ENCODE data around the gene ALG12.

DNA sequence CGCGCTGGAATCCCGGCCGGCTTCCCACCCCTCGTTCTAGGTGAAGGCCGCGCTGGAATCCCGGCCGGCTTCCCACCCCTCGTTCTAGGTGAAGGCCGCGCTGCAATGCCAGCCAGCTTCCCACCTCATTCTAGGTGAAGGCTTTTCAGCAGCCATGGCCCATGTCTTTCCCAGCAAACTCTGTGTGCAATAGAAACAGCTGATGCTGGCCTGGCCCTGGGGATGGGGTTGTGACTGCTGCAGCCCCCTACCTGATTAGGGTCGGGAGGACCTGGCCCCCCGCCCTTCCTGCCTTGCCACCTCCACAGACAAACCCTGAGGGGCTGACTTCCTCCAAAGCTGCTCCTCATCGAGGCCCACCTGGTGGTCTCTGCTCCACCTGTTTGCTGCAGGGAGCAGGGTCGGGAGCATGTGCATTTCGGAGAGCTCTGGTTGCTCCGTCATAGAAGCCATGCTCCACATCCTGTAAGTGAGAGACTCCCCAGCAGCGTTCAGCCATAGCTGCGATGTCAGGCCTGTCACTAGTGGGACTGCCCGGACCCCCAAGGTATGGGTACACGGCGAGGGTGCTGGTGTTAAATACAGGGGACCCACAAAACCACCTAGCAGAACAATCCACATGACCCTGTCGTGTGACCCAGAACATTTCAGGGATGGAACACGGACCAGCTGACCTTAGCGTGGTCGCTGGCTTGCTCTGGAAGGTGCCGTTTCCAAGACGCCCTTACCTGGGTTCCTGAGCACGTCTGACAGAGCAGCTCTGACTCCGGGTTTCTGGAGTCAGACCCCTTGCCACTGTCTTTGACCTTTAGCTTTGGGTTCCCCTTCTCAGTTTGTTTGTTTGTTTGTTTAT, 61.2 kb downstream of the ALG12 start:
- no peak for TF ChIP-seq TEAD1 (CRISPR knock-in tag; IDR thresholded peaks at IDR 0.05)
- no peak for TF ChIP-seq GRHL2 (CRISPR knock-in tag; IDR thresholded peaks at IDR 0.05; ENCODE audit: insufficient replicate concordance, severe bottlenecking)
- no peak for TF ChIP-seq CREM (CRISPR knock-in tag; IDR thresholded peaks at IDR 0.05)
- TF ChIP-seq, protein P1, sequence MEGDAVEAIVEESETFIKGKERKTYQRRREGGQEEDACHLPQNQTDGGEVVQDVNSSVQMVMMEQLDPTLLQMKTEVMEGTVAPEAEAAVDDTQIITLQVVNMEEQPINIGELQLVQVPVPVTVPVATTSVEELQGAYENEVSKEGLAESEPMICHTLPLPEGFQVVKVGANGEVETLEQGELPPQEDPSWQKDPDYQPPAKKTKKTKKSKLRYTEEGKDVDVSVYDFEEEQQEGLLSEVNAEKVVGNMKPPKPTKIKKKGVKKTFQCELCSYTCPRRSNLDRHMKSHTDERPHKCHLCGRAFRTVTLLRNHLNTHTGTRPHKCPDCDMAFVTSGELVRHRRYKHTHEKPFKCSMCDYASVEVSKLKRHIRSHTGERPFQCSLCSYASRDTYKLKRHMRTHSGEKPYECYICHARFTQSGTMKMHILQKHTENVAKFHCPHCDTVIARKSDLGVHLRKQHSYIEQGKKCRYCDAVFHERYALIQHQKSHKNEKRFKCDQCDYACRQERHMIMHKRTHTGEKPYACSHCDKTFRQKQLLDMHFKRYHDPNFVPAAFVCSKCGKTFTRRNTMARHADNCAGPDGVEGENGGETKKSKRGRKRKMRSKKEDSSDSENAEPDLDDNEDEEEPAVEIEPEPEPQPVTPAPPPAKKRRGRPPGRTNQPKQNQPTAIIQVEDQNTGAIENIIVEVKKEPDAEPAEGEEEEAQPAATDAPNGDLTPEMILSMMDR (IDR thresholded peaks at IDR 0.05) = no peak
- TF ChIP-seq RELA (CRISPR knock-in tag; IDR thresholded peaks at IDR 0.05; ENCODE audit: borderline replicate concordance) = no peak
- TF ChIP-seq, protein P2, sequence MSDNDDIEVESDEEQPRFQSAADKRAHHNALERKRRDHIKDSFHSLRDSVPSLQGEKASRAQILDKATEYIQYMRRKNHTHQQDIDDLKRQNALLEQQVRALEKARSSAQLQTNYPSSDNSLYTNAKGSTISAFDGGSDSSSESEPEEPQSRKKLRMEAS (CRISPR knock-in tag; IDR thresholded peaks at IDR 0.05) = no peak
- TF ChIP-seq, protein P3, sequence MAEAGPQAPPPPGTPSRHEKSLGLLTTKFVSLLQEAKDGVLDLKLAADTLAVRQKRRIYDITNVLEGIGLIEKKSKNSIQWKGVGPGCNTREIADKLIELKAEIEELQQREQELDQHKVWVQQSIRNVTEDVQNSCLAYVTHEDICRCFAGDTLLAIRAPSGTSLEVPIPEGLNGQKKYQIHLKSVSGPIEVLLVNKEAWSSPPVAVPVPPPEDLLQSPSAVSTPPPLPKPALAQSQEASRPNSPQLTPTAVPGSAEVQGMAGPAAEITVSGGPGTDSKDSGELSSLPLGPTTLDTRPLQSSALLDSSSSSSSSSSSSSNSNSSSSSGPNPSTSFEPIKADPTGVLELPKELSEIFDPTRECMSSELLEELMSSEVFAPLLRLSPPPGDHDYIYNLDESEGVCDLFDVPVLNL (CRISPR knock-in tag; IDR thresholded peaks at IDR 0.05; ENCODE audit: borderline replicate concordance, low read depth) = no peak
- no peak for TF ChIP-seq SMAD3 (CRISPR knock-in tag; IDR thresholded peaks at IDR 0.05; ENCODE audit: borderline replicate concordance)
- no peak for TF ChIP-seq GABPB1 (CRISPR knock-in tag; IDR thresholded peaks at IDR 0.05)

All from WTC11 (cell line).